IMR-90 (cell line): ENCODE results near the gene TSC22D4. TPM values are rescaled to one million over a fixed set of nuclear protein-coding genes. Genes with fewer than 3 reads are reported as not detected.

Source experiments
- ATAC-seq: fragments of 200-7000 bp; cut with Tn5 transposase; 2 replicates; pipeline ENCODE4 v1.9.1; 2020; ENCODE audit warnings: low read depth, mild to moderate bottlenecking, moderate library complexity
- BruUV-seq: library from RNA; stranded (reverse); fragments of 400-500 nt; replicated peaks from 2 replicates; lab custom pipeline; 2021; lab: Mats Ljungman, UMichigan
- CTCF ChIA-PET: fragments of 300-600 bp; formaldehyde crosslinking; extraction: SDS; loops from one replicate; lab custom pipeline; 2021; ENCODE audit warnings: antibody characterized with exemption; lab: Yijun Ruan, JAX
- POLR2A ChIA-PET: fragments of 300-600 bp; sonication (Branson Sonifier 250); formaldehyde crosslinking; loops from one replicate; lab custom pipeline; 2022; ENCODE audit warnings: antibody characterized with exemption; ENCODE audit not compliant: unreplicated experiment; lab: Charles Lee
- DNase-seq: peaks from one replicate; pipeline ENCODE4 v3.0.0; 2013
- H2AFZ ChIP-seq: replicated peaks from 2 replicates; pipeline ENCODE3; 2013; ENCODE audit warnings: low read length, mild to moderate bottlenecking; ENCODE audit not compliant: poor library complexity
- H2AK5ac ChIP-seq: 2 replicates; pipeline ENCODE4 v1.6.1; 2013; ENCODE audit warnings: low read depth, low read length, inconsistent platforms
- H2AK9ac ChIP-seq: replicated peaks from 2 replicates; pipeline ENCODE3; 2013; ENCODE audit warnings: mild to moderate bottlenecking, low read depth, low read length, moderate library complexity; ENCODE audit not compliant: poor library complexity
- H2BK120ac ChIP-seq: 2 replicates; pipeline ENCODE4 v1.6.1; 2013; ENCODE audit warnings: low read depth, low read length, inconsistent platforms
- H2BK15ac ChIP-seq: 3 replicates; pipeline ENCODE4 v1.6.1; 2013; ENCODE audit warnings: low read depth, low read length, inconsistent platforms
- H2BK20ac ChIP-seq: 2 replicates; pipeline ENCODE4 v1.6.1; 2013; ENCODE audit warnings: low read depth, mild to moderate bottlenecking, inconsistent platforms, low read length, moderate library complexity
- H2BK5ac ChIP-seq: 2 replicates; pipeline ENCODE4 v1.6.1; 2013; ENCODE audit warnings: mild to moderate bottlenecking, low read depth, low read length, inconsistent platforms; ENCODE audit not compliant: poor library complexity, severe bottlenecking
- H3K14ac ChIP-seq: replicated peaks from 2 replicates; pipeline ENCODE4 v1.6.1; 2013; ENCODE audit warnings: low read depth, low read length, inconsistent platforms
- H3K18ac ChIP-seq: 2 replicates; pipeline ENCODE4 v1.6.1; 2013; ENCODE audit warnings: low read depth, low read length, control low read depth
- H3K23ac ChIP-seq: 2 replicates; pipeline ENCODE4 v1.6.1; 2013; ENCODE audit warnings: low read depth, low read length, inconsistent platforms
- H3K27ac ChIP-seq: 2 replicates; pipeline ENCODE4 v1.5.1; 2013; ENCODE audit warnings: mild to moderate bottlenecking, control low read depth, low read length; ENCODE audit not compliant: insufficient read depth
- H3K27me3 ChIP-seq: 2 replicates; pipeline ENCODE4 v1.6.1; 2013; ENCODE audit warnings: low read length; ENCODE audit not compliant: control insufficient read depth, insufficient read depth
- H3K36me3 ChIP-seq: 2 replicates; pipeline ENCODE4 v1.6.1; 2013; ENCODE audit warnings: low read length, mixed read lengths; ENCODE audit not compliant: control insufficient read depth, insufficient read depth
- H3K4ac ChIP-seq: 2 replicates; pipeline ENCODE4 v1.6.1; 2013; ENCODE audit warnings: low read depth, low read length, inconsistent platforms
- H3K4me1 ChIP-seq: 2 replicates; pipeline ENCODE4 v1.6.1; 2013; ENCODE audit warnings: low read length, mixed read lengths; ENCODE audit not compliant: control insufficient read depth, insufficient read depth
- H3K4me2 ChIP-seq: 2 replicates; pipeline ENCODE4 v1.6.1; 2013; ENCODE audit warnings: low read depth, mild to moderate bottlenecking, control low read depth, low read length, moderate library complexity
- H3K4me3 ChIP-seq: 2 replicates; pipeline ENCODE4 v1.5.1; 2013; ENCODE audit warnings: low read depth, mild to moderate bottlenecking, control low read depth, low read length, moderate library complexity; ENCODE audit not compliant: insufficient read depth
- H3K56ac ChIP-seq: 2 replicates; pipeline ENCODE4 v1.6.1; 2013; ENCODE audit warnings: low read length, inconsistent platforms; ENCODE audit not compliant: insufficient read depth; ENCODE audit errors: extremely low read depth
- H3K79me1 ChIP-seq, 2 experiments: 2 replicates each; pipeline ENCODE4 v1.6.1; 2013; ENCODE audit warnings: low read length in 2 of 2, inconsistent platforms in 1 of 2, low read depth in 1 of 2
- H3K9ac ChIP-seq: 2 replicates; pipeline ENCODE4 v1.6.1; 2013; ENCODE audit warnings: low read depth, low read length, control low read depth
- H3K9me1 ChIP-seq: 2 replicates; pipeline ENCODE4 v1.6.1; 2013; ENCODE audit warnings: low read length, inconsistent platforms; ENCODE audit not compliant: insufficient read depth
- H3K9me3 ChIP-seq: 2 replicates; pipeline ENCODE4 v1.6.1; 2013; ENCODE audit warnings: low read length; ENCODE audit not compliant: control insufficient read depth, insufficient read depth
- H4K20me1 ChIP-seq: 2 replicates; pipeline ENCODE4 v1.6.1; 2013; ENCODE audit warnings: low read length, inconsistent platforms; ENCODE audit not compliant: insufficient read depth
- H4K5ac ChIP-seq: 2 replicates; pipeline ENCODE4 v1.6.1; 2013; ENCODE audit warnings: mild to moderate bottlenecking, low read depth, low read length, control low read depth
- H4K8ac ChIP-seq, 2 experiments: 2 replicates each; pipeline ENCODE4 v1.6.1; 2013; ENCODE audit warnings: low read depth in 2 of 2, low read length in 2 of 2, control low read depth in 1 of 2, inconsistent platforms in 1 of 2
- H4K91ac ChIP-seq: 2 replicates; pipeline ENCODE4 v1.6.1; 2013; ENCODE audit warnings: low read depth, low read length, inconsistent platforms; ENCODE audit not compliant: insufficient read depth
- BHLHE40 ChIP-seq: fragments of 150-350 bp; IDR thresholded peaks from 2 replicates; pipeline ENCODE4 v1.6.1; 2016; ENCODE audit warnings: mild to moderate bottlenecking, low read depth, low read length
- CEBPB ChIP-seq: IDR thresholded peaks from 2 replicates; pipeline ENCODE4 v1.6.1; 2012; ENCODE audit warnings: low read depth, low read length, improper control_type of control experiment
- CTCF ChIP-seq: conservative IDR thresholded peaks from 2 replicates; pipeline ENCODE4 v1.5.1; 2012; ENCODE audit warnings: mild to moderate bottlenecking, low read depth, low read length, improper control_type of control experiment
- ELK1 ChIP-seq: fragments of 150-350 bp; IDR thresholded peaks from 2 replicates; pipeline ENCODE4 v1.6.1; 2016; ENCODE audit warnings: low read depth, mild to moderate bottlenecking, low read length, moderate library complexity, borderline replicate concordance
- FOS ChIP-seq: fragments of 150-350 bp; IDR thresholded peaks from 2 replicates; pipeline ENCODE4 v1.6.1; 2016; ENCODE audit warnings: low read depth, low read length
- MAFK ChIP-seq: IDR thresholded peaks from 2 replicates; pipeline ENCODE4 v1.6.1; 2012; ENCODE audit warnings: low read depth, low read length, improper control_type of control experiment
- MAZ ChIP-seq: IDR thresholded peaks from 2 replicates; pipeline ENCODE4 v1.6.1; 2012; ENCODE audit warnings: low read depth, mild to moderate bottlenecking, low read length, improper control_type of control experiment, moderate library complexity, borderline replicate concordance
- RAD21 ChIP-seq: IDR thresholded peaks from 2 replicates; pipeline ENCODE4 v1.6.1; 2012; ENCODE audit warnings: low read length, improper control_type of control experiment
- RCOR1 ChIP-seq: IDR thresholded peaks from 2 replicates; pipeline ENCODE4 v1.6.1; 2012; ENCODE audit warnings: mild to moderate bottlenecking, low read length, improper control_type of control experiment; ENCODE audit not compliant: insufficient replicate concordance
- RFX5 ChIP-seq: IDR thresholded peaks from 2 replicates; pipeline ENCODE4 v1.8.0; 2012; ENCODE audit warnings: low read depth, mild to moderate bottlenecking, low read length, moderate library complexity
- SMC3 ChIP-seq: fragments of 150-350 bp; IDR thresholded peaks from 2 replicates; pipeline ENCODE4 v1.6.1; 2016; ENCODE audit warnings: low read depth, mild to moderate bottlenecking, antibody characterized with exemption, low read length, moderate library complexity
- WGBS, 2 experiments: methylation state at CpG; one replicate each; pipeline versions ENCODE4 v1.1.5 to v1.1.7; 2013; ENCODE audit warnings: missing lambda C conversion rate in 2 of 2; ENCODE audit not compliant: insufficient read length in 1 of 2; ENCODE audit errors: extremely low coverage in 2 of 2; 5-methylcytosine and 5-hydroxymethylcytosine counted together
- dilution Hi-C: fragments of 300-500 bp; cut with HindIII; formaldehyde crosslinking; loops from one replicate; pipeline ENCODE4 v1.14.3; 2018; ENCODE audit warnings: low sequenced_read_pairs; ENCODE audit not compliant: unreplicated experiment
- in situ Hi-C: fragments of 300-500 bp; cut with MboI; formaldehyde crosslinking; loops from 3 replicates; pipeline ENCODE4 v1.14.3; 2019; ENCODE audit warnings: low sequenced_read_pairs, inconsistent platforms, mixed read lengths
- intact Hi-C: fragments of 100-400 bp; cut with micrococcal nuclease; formaldehyde crosslinking; loops from 2 replicates; pipeline ENCODE4 v1.10.0; 2022
- polyA plus RNA-seq, 3 experiments: library from polyadenylated mRNA; depleted of rRNA; stranded (reverse); fragments of >200 nt; gene quantifications; 2 replicates each; pipeline ENCODE4 v1.2.3, GENCODE V29; 2012; ENCODE audit warnings: low replicate concordance in 1 of 3
- total RNA-seq: library from RNA; depleted of rRNA; stranded (reverse); fragments of >200 nt; gene quantifications from 2 replicates; pipeline ENCODE4 v1.2.3, GENCODE V29; 2012
- TF ChIP-seq, protein P1 (sequence below): fragments of 150-350 bp; IDR thresholded peaks from 2 replicates; pipeline ENCODE4 v1.6.1; 2017; ENCODE audit warnings: mild to moderate bottlenecking, antibody characterized with exemption, low read length, low read depth

TSC22D4 gene
- total and polyA plus RNA-seq, 2 of the 4 experiments (the other 2 are of a cell fraction) = 9.3 to 29.9 TPM

DNA sequence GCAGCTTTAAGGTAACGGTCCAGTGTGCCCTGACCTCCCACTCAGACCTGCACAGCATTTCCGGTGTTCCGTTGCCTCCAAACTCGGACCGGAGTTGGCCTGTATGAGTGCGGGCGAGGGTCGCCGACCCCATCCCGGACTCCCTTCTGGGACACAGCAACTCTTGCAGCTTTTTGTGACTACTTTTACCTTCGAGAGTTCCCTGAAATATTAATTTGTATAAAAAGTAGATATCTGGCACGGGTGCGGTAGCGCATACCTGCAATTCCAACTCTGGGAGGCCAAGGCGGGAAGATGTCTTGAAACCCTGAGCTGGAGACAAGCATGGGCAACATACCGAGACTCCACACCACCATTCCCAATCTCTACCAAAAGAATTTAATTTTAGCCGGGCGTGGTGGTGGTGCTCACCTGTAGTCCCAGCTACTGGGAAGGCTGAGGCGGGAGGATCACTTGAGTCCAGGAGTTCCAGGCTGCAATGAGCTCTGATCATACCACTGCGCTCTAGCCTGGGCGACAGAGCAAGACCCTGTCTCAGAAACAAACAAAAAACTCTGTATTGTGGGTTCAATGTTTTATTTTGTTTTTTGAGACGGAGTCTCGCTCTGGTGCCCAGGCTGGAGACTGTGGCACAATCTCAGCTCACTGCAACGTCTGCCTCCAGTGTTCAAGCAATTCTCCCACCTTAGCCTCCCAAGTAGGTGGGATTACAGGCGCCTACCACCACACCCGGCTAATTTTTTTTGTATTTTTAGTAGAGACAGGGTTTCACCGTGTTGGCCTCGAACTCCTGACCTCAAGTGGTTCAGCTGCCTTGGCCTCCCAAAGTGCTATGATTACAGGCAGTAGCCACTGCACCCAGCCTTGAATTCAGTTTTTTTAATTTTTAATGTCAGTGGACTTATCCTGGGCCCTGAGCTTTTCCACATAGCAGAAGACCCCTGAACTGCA, 41.6 kb downstream of the TSC22D4 start:
- Histone ChIP-seq H3K56ac (no peak overlapping the region), H2AFZ (peak overlapping the region; percentile 46), H4K5ac (peak overlapping the region; percentile 73), H4K20me1 (0 out of 2 replicates have a peak, but pooled peaks cover 3% of the 10 kb centered on the region), H3K9me1 (peaks cover 15% of the 10 kb centered on the region), H3K27ac (no peak overlapping the region), H3K4ac (peak overlapping the region; percentile 68), H3K9ac (no peak overlapping the region), H2AK9ac (peak overlapping the region; percentile 48), H2BK5ac (no peak overlapping the region), H3K9me3 (no peaks in the 10 kb centered on the region), H3K27me3 (no peaks in the 10 kb centered on the region), H2BK120ac (peak overlapping the region; percentile 30), H3K23ac (no peak overlapping the region), H3K79me1 (peaks cover 15 to 43% of the 10 kb centered on the region in 2 experiments), H4K8ac (peak overlapping the region; percentile 74 to 80; a peak in 3 of 4 replicates), H3K14ac (no peak overlapping the region), H3K4me1 (peaks cover 7% of the 10 kb centered on the region), H2BK15ac (peak overlapping the region; percentile 52; the same call in 2 of the 3 replicates), H4K91ac (peak overlapping the region; percentile 73), H3K18ac (no peak overlapping the region), H2AK5ac (peak overlapping the region; percentile 89), H3K4me3 (no peak overlapping the region), H3K4me2 (no peak overlapping the region), H2BK20ac (peak overlapping the region; percentile 34; the same call in 1 of the 2 replicates), H3K36me3 (peaks cover 23% of the 10 kb centered on the region)
- dilution Hi-C loops = no loop called here
- in situ Hi-C loops = loop anchor here (25.0 kb wide), 1 partner anchor 675 kb away; no protein-coding TSS in a partner anchor
- intact Hi-C loops = no loop called here
- BruUV-seq = no TSS peak
- TF ChIP-seq RAD21 = no peak
- no peak for TF ChIP-seq BHLHE40
- no peak for TF ChIP-seq SMC3
- no peak for TF ChIP-seq RCOR1
- TF ChIP-seq MAZ = no peak
- TF ChIP-seq MAFK = no peak
- TF ChIP-seq RFX5 = no peak
- no peak for TF ChIP-seq CTCF
- TF ChIP-seq CEBPB = no peak
- TF ChIP-seq, protein P1, sequence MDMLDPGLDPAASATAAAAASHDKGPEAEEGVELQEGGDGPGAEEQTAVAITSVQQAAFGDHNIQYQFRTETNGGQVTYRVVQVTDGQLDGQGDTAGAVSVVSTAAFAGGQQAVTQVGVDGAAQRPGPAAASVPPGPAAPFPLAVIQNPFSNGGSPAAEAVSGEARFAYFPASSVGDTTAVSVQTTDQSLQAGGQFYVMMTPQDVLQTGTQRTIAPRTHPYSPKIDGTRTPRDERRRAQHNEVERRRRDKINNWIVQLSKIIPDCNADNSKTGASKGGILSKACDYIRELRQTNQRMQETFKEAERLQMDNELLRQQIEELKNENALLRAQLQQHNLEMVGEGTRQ = no peak
- TF ChIP-seq FOS = no peak
- no peak for TF ChIP-seq ELK1
- POLR2A ChIA-PET = no interaction called here
- CTCF ChIA-PET = interaction anchor here (0.6 kb wide), 1 partner anchor 11 kb away, joined by 4 read pairs; no protein-coding TSS in a partner anchor
- WGBS, 2 experiments = 100% methylated on average over 3 of the region's 28 CpGs; no CpG with 5 or more reads in 1 of the 2 experiments
- ATAC-seq = no peak
- DNase-seq = no peak
